ENCODE results near the gene FMNL1. TPM values are rescaled to one million over a fixed set of nuclear protein-coding genes. Genes with fewer than 3 reads are reported as not detected.

FMNL1 gene
- polyA plus RNA-seq, 3 donors, result 23.8 to 826 (median 24.8) TPM

DNA sequence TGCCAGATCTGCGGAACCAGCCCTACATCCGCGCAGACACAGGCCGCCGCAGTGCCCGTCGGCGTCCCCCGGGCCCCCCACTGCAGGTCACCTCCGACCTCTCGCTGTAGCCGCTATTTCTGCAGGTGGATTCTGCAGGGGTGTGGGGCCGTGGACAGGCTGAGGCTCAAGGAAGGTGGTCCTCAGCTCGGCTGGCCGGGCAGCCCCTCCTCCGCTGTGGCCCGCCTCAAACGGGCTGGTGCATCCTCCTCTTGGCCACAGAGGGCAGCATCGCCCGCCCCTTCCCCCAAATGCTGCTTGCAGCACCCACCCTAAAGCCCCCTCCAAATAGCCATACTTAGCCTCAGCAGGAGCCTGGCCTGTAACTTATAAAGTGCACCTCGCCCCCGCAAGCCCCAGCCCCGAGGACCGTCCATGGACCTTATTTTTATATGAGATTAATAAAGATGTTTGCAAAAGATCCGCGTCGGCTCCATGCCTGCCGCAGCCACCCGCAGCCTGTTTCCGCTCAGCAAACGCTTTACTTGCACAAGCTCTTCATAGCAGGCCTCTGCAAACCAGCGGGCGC, 25.3 kb downstream of the FMNL1 start:
- Histone ChIP-seq H3K4me1 (ENCODE audit: control insufficient read depth in 1 of 2, insufficient read depth in 2 of 2, low read length in 2 of 2) (peaks cover 35 to 46% of the 10 kb centered on the region in 2 donors), H2AFZ (ENCODE audit: insufficient read depth, low read depth, low read length, poor library complexity, severe bottlenecking) (no peak overlapping the region), H3K9ac (ENCODE audit: insufficient read depth, low read length, poor library complexity, severe bottlenecking) (no peak overlapping the region), H3K4me3 (replicated peaks in 1 of 3; ENCODE audit: low read depth in 2 of 3, low read length in 3 of 3) (peak overlapping the region in 1 of 3 experiments; percentile 50), H3K4me2 (replicated peaks; ENCODE audit: extremely low read depth, low read length, poor library complexity, severe bottlenecking) (peak overlapping the region; percentile 65), H3K27me3 (ENCODE audit: control insufficient read depth in 2 of 2, insufficient read depth in 2 of 2, low read length in 2 of 2) (no peaks in the 10 kb centered on the region), H3K36me3 (replicated peaks in 1 of 2; ENCODE audit: control insufficient read depth in 1 of 2, insufficient read depth in 2 of 2, low read length in 2 of 2) (peaks cover 60 to 83% of the 10 kb centered on the region in 2 donors), H3K79me2 (ENCODE audit: insufficient read depth, low read length) (peaks cover 18% of the 10 kb centered on the region), H4K20me1 (ENCODE audit: insufficient read depth, low read length) (peaks cover 95% of the 10 kb centered on the region), H3K27ac (ENCODE audit: low read depth in 1 of 2, low read length in 2 of 2) (no peak overlapping the region), H3K9me3 (replicated peaks in 1 of 2; ENCODE audit: control insufficient read depth in 1 of 2, insufficient read depth in 1 of 2, low read length in 2 of 2) (no peaks in the 10 kb centered on the region)
- DNase-seq, result no peak
- peak overlapping the region in 6 of 7 donors; percentile 15 to 79 (median 56) for H3K27ac Mint-ChIP-seq
- 41% methylated on average over 30 of the region's 33 CpGs for WGBS (ENCODE audit: insufficient coverage)
- peaks cover 0 to 4% (median 0%) of the 10 kb centered on the region in 3 donors for H3K27me3 Mint-ChIP-seq (ENCODE audit: low read depth in 3 of 3)
- peaks cover 0 to 3% (median 0%) of the 10 kb centered on the region in 7 donors for H3K9me3 Mint-ChIP-seq
- TF ChIP-seq, protein P1, sequence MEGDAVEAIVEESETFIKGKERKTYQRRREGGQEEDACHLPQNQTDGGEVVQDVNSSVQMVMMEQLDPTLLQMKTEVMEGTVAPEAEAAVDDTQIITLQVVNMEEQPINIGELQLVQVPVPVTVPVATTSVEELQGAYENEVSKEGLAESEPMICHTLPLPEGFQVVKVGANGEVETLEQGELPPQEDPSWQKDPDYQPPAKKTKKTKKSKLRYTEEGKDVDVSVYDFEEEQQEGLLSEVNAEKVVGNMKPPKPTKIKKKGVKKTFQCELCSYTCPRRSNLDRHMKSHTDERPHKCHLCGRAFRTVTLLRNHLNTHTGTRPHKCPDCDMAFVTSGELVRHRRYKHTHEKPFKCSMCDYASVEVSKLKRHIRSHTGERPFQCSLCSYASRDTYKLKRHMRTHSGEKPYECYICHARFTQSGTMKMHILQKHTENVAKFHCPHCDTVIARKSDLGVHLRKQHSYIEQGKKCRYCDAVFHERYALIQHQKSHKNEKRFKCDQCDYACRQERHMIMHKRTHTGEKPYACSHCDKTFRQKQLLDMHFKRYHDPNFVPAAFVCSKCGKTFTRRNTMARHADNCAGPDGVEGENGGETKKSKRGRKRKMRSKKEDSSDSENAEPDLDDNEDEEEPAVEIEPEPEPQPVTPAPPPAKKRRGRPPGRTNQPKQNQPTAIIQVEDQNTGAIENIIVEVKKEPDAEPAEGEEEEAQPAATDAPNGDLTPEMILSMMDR (IDR thresholded peaks at IDR 0.05), result peak; percentile 37
- H3K36me3 Mint-ChIP-seq, result peaks cover 62 to 78% of the 10 kb centered on the region in 2 donors
- intact Hi-C loops (cut with micrococcal nuclease), result no loop called here
- H3K4me1 Mint-ChIP-seq, result peaks cover 39% of the 10 kb centered on the region
- H3K4me3 Mint-ChIP-seq, result peak overlapping the region; percentile 57 to 67

DNA sequence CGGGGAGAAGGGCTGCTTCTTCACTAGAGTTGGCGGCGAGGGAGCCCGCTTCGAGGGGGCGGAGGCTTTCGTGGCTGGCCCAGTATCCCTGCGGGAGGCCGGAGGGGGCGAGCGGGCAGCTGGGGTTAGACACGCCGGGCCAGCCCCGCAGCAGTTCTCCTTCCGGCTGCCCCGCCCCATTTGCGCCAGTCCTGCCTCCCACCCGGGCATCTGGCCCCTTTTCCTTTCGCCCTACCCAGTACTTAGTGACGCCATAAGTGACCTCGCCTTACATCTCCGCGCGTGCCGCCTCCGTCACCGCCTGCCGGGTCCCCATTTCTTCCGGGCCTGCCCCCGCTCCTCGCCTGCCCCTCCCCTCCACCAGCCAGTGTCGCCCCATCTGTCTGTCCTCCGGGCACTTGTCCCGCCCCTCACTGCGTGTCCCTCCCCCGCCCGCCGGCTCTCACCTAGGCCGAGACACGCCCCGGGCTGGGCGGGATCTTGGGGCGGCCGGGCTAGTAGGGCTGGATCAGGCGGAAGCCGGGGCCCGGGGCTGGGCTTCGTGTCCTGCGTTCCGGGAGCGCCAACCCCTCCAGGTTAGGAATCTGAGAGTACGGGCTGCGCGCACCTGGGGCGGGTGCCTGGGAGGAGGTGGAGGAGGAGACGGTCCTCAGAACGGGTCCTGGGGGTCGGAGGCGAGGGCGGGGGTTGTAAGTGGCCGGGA, 25.9 kb downstream of the FMNL1 start:
- Histone ChIP-seq H3K9ac (ENCODE audit: insufficient read depth, low read length, poor library complexity, severe bottlenecking) (no peak overlapping the region), H4K20me1 (ENCODE audit: insufficient read depth, low read length) (peaks cover 89% of the 10 kb centered on the region), H3K4me2 (replicated peaks; ENCODE audit: extremely low read depth, low read length, poor library complexity, severe bottlenecking) (peak overlapping the region; percentile 65), H3K9me3 (replicated peaks in 1 of 2; ENCODE audit: control insufficient read depth in 1 of 2, insufficient read depth in 1 of 2, low read length in 2 of 2) (no peaks in the 10 kb centered on the region), H3K36me3 (replicated peaks in 1 of 2; ENCODE audit: control insufficient read depth in 1 of 2, insufficient read depth in 2 of 2, low read length in 2 of 2) (peaks cover 54 to 77% of the 10 kb centered on the region in 2 donors), H3K4me3 (replicated peaks in 1 of 3; ENCODE audit: low read depth in 2 of 3, low read length in 3 of 3) (peak overlapping the region in 1 of 3 experiments; percentile 50), H3K4me1 (ENCODE audit: control insufficient read depth in 1 of 2, insufficient read depth in 2 of 2, low read length in 2 of 2) (peaks cover 35 to 46% of the 10 kb centered on the region in 2 donors), H3K79me2 (ENCODE audit: insufficient read depth, low read length) (peaks cover 11% of the 10 kb centered on the region), H2AFZ (ENCODE audit: insufficient read depth, low read depth, low read length, poor library complexity, severe bottlenecking) (no peak overlapping the region), H3K27me3 (ENCODE audit: control insufficient read depth in 2 of 2, insufficient read depth in 2 of 2, low read length in 2 of 2) (no peaks in the 10 kb centered on the region), H3K27ac (ENCODE audit: low read depth in 1 of 2, low read length in 2 of 2) (no peak overlapping the region)
- TF ChIP-seq, protein P1 (IDR thresholded peaks at IDR 0.05), result no peak
- peak overlapping the region; percentile 64 to 67 for H3K4me3 Mint-ChIP-seq
- under 1% methylated on average over 58 of the region's 61 CpGs for WGBS (ENCODE audit: insufficient coverage)
- peaks cover 39% of the 10 kb centered on the region for H3K4me1 Mint-ChIP-seq
- peak; percentile 83 to 90 (median 88) for DNase-seq
- H3K27ac Mint-ChIP-seq, result peak overlapping the region; percentile 33 to 89 (median 79)
- intact Hi-C loops (cut with micrococcal nuclease), result no loop called here
- H3K9me3 Mint-ChIP-seq, result peaks cover 0 to 3% (median 0%) of the 10 kb centered on the region in 7 donors
- peaks cover 0 to 4% (median 0%) of the 10 kb centered on the region in 3 donors for H3K27me3 Mint-ChIP-seq (ENCODE audit: low read depth in 3 of 3)
- H3K36me3 Mint-ChIP-seq, result peaks cover 57 to 72% of the 10 kb centered on the region in 2 donors

All from CD14-positive monocyte (primary cell).